Vagina (tissue), 2 donors: ENCODE data around the gene TTC33.

ENCODE experiments used
- CTCF ChIP-seq, 3 experiments: fragments of 450-650 bp in 2 of 3; fragments of 200-600 bp in 1 of 3; sonication (generic) in 1 of 3; IDR thresholded peaks; one replicate each; pipeline ENCODE4 v1.5.1; 2017 to 2019; ENCODE audit warnings: antibody characterized with exemption in 3 of 3, mild to moderate bottlenecking in 2 of 3, moderate library complexity in 2 of 3
- POLR2A ChIP-seq, 2 donors: fragments of 450-650 bp; IDR thresholded peaks; one replicate each; pipeline ENCODE4 v1.6.1; 2017; ENCODE audit warnings: antibody characterized with exemption in 2 of 2, mild to moderate bottlenecking in 2 of 2, moderate library complexity in 2 of 2

- no peak for TF ChIP-seq POLR2A (IDR thresholded peaks at IDR 0.05)
- no peak for TF ChIP-seq CTCF (IDR thresholded peaks at IDR 0.05)
Measured at GRCh38 chr5:40614923-40615585, 140.7 kb downstream of the TTC33 start.
